ENCODE measurements around the gene IMMP2L. TPM values are rescaled to one million over a fixed set of nuclear protein-coding genes. Genes with fewer than 3 reads are reported as not detected.

IMMP2L gene
- polyA plus RNA-seq, 2 of the 4 experiments (the other 2 are of a cell fraction): 16.1 to 23.8 TPM

GRCh38 chr7:111329367-111330234 is 232.7 kb downstream of the IMMP2L start:
- TF ChIP-seq RAD21 (conservative IDR thresholded peaks at IDR 0.05 in 1 of 2, IDR thresholded peaks at IDR 0.05 in 1 of 2): peak; percentile 60 to 65
- TF ChIP-seq ESRRA (IDR thresholded peaks at IDR 0.05; ENCODE audit: borderline replicate concordance, low read length): no peak
- TF ChIP-seq CTCF (IDR thresholded peaks at IDR 0.05): peak; percentile 24; the same call in 1 of the 3 replicates
- no peak for TF ChIP-seq RNF2 (IDR thresholded peaks at IDR 0.05; ENCODE audit: borderline replicate concordance, low read depth)
- TF ChIP-seq SMC3 (IDR thresholded peaks at IDR 0.05): peak; percentile 45; the same call in 2 of the 3 replicates
- CTCF ChIA-PET: interaction anchor here (0.6 kb wide), 1 partner anchor 400 kb away, joined by 3 read pairs; no protein-coding TSS in a partner anchor
- POLR2A ChIA-PET: no interaction called here
- Histone ChIP-seq H3K4me2 (no peak overlapping the region), H3K9me3 (no peaks in the 10 kb centered on the region), H3K4me3 (no peak overlapping the region), H3K27ac (0 out of 6 replicates have a peak overlapping the region, but pooled peaks of 1 of the 2 experiments have one; percentile 10), H3K4me1 (no peaks in the 10 kb centered on the region)
- DNase-seq (ENCODE audit: low read depth in 1 of 2, low spot score in 1 of 2) (peak in 1 of 2 experiments; percentile 12), FAIRE-seq (no peak), ATAC-seq (no peak)
- 59% methylated on average over 5 of the region's 5 CpGs for WGBS (ENCODE audit: missing lambda C conversion rate)

GRCh38 chr7:111328487-111328886 is 233.8 kb downstream of the IMMP2L start:
- no peak for ATAC-seq
- FAIRE-seq: no peak
- no peaks in the 10 kb centered on the region for H3K9me3 ChIP-seq
- CTCF ChIA-PET: no interaction called here
- H3K4me3 ChIP-seq: no peak overlapping the region
- H3K27ac ChIP-seq: no peak overlapping the region
- no peak for DNase-seq (ENCODE audit: low read depth in 1 of 2, low spot score in 1 of 2)
- WGBS (ENCODE audit: missing lambda C conversion rate): 85% methylated on average over 2 of the region's 2 CpGs
- TF ChIP-seq RCOR1 (IDR thresholded peaks at IDR 0.05; ENCODE audit: low read depth, low read length) (no peak), USF2 (IDR thresholded peaks at IDR 0.05) (no peak), ESRRA (IDR thresholded peaks at IDR 0.05; ENCODE audit: borderline replicate concordance, low read length) (no peak), CEBPB (IDR thresholded peaks at IDR 0.05) (no peak)
- H3K4me2 ChIP-seq: no peak overlapping the region
- POLR2A ChIA-PET: no interaction called here
- no peaks in the 10 kb centered on the region for H3K4me1 ChIP-seq

- ChIA-PET CTCF (no interaction called here), POLR2A (no interaction called here)
- Histone ChIP-seq H3K4me2 (no peak overlapping the region), H3K9me3 (no peaks in the 10 kb centered on the region), H3K4me3 (no peak overlapping the region), H3K4me1 (no peaks in the 10 kb centered on the region), H3K27ac (no peak overlapping the region)
- ATAC-seq (no peak), FAIRE-seq (no peak), DNase-seq (ENCODE audit: low read depth in 1 of 2, low spot score in 1 of 2) (no peak)
- TF ChIP-seq ZNF302 (CRISPR knock-in tag; IDR thresholded peaks at IDR 0.05): no peak
- TF ChIP-seq BCL3 (IDR thresholded peaks at IDR 0.05): no peak
- TF ChIP-seq HMGXB4 (CRISPR knock-in tag; IDR thresholded peaks at IDR 0.05; ENCODE audit: borderline replicate concordance): no peak
- no peak for TF ChIP-seq HOXB13 (CRISPR knock-in tag; IDR thresholded peaks at IDR 0.05; ENCODE audit: low read depth)
- no peak for TF ChIP-seq MAZ (IDR thresholded peaks at IDR 0.05; ENCODE audit: borderline replicate concordance, low read depth, low read length)
- no peak for TF ChIP-seq RNF2 (IDR thresholded peaks at IDR 0.05; ENCODE audit: borderline replicate concordance, low read depth)
- no peak for TF ChIP-seq ELK1 (IDR thresholded peaks at IDR 0.05; ENCODE audit: low read depth, low read length)
- no peak for TF ChIP-seq ZC3H11A (IDR thresholded peaks at IDR 0.05)
- TF ChIP-seq MAFK (IDR thresholded peaks at IDR 0.05; ENCODE audit: partially characterized antibody): no peak
- TF ChIP-seq CEBPB (IDR thresholded peaks at IDR 0.05): no peak
Measured at GRCh38 chr7:111324776-111325175, 237.5 kb downstream of the IMMP2L start.

Measured in A549 (cell line).